IMR-90 (cell line): ENCODE data around the gene ZNF692. TPM values are rescaled to one million over a fixed set of nuclear protein-coding genes. Genes with fewer than 3 reads are reported as not detected.

Source experiments
- ATAC-seq: fragments of 200-7000 bp; cut with Tn5 transposase; 2 replicates; pipeline ENCODE4 v1.9.1; 2020; ENCODE audit warnings: low read depth, mild to moderate bottlenecking, moderate library complexity
- BruUV-seq: library from RNA; stranded (reverse); fragments of 400-500 nt; replicated peaks from 2 replicates; lab custom pipeline; 2021; lab: Mats Ljungman, UMichigan
- CTCF ChIA-PET: fragments of 300-600 bp; formaldehyde crosslinking; extraction: SDS; loops from one replicate; lab custom pipeline; 2021; ENCODE audit warnings: antibody characterized with exemption; lab: Yijun Ruan, JAX
- POLR2A ChIA-PET: fragments of 300-600 bp; sonication (Branson Sonifier 250); formaldehyde crosslinking; loops from one replicate; lab custom pipeline; 2022; ENCODE audit warnings: antibody characterized with exemption; ENCODE audit not compliant: unreplicated experiment; lab: Charles Lee
- DNase-seq: peaks from one replicate; pipeline ENCODE4 v3.0.0; 2013
- H2AFZ ChIP-seq: replicated peaks from 2 replicates; pipeline ENCODE3; 2013; ENCODE audit warnings: low read length, mild to moderate bottlenecking; ENCODE audit not compliant: poor library complexity
- H2AK5ac ChIP-seq: 2 replicates; pipeline ENCODE4 v1.6.1; 2013; ENCODE audit warnings: low read depth, low read length, inconsistent platforms
- H2AK9ac ChIP-seq: replicated peaks from 2 replicates; pipeline ENCODE3; 2013; ENCODE audit warnings: mild to moderate bottlenecking, low read depth, low read length, moderate library complexity; ENCODE audit not compliant: poor library complexity
- H2BK120ac ChIP-seq: 2 replicates; pipeline ENCODE4 v1.6.1; 2013; ENCODE audit warnings: low read depth, low read length, inconsistent platforms
- H2BK15ac ChIP-seq: 3 replicates; pipeline ENCODE4 v1.6.1; 2013; ENCODE audit warnings: low read depth, low read length, inconsistent platforms
- H2BK20ac ChIP-seq: 2 replicates; pipeline ENCODE4 v1.6.1; 2013; ENCODE audit warnings: low read depth, mild to moderate bottlenecking, inconsistent platforms, low read length, moderate library complexity
- H2BK5ac ChIP-seq: 2 replicates; pipeline ENCODE4 v1.6.1; 2013; ENCODE audit warnings: mild to moderate bottlenecking, low read depth, low read length, inconsistent platforms; ENCODE audit not compliant: poor library complexity, severe bottlenecking
- H3K14ac ChIP-seq: replicated peaks from 2 replicates; pipeline ENCODE4 v1.6.1; 2013; ENCODE audit warnings: low read depth, low read length, inconsistent platforms
- H3K18ac ChIP-seq: 2 replicates; pipeline ENCODE4 v1.6.1; 2013; ENCODE audit warnings: low read depth, low read length, control low read depth
- H3K23ac ChIP-seq: 2 replicates; pipeline ENCODE4 v1.6.1; 2013; ENCODE audit warnings: low read depth, low read length, inconsistent platforms
- H3K27ac ChIP-seq: 2 replicates; pipeline ENCODE4 v1.5.1; 2013; ENCODE audit warnings: mild to moderate bottlenecking, control low read depth, low read length; ENCODE audit not compliant: insufficient read depth
- H3K27me3 ChIP-seq: 2 replicates; pipeline ENCODE4 v1.6.1; 2013; ENCODE audit warnings: low read length; ENCODE audit not compliant: control insufficient read depth, insufficient read depth
- H3K36me3 ChIP-seq: 2 replicates; pipeline ENCODE4 v1.6.1; 2013; ENCODE audit warnings: low read length, mixed read lengths; ENCODE audit not compliant: control insufficient read depth, insufficient read depth
- H3K4ac ChIP-seq: 2 replicates; pipeline ENCODE4 v1.6.1; 2013; ENCODE audit warnings: low read depth, low read length, inconsistent platforms
- H3K4me1 ChIP-seq: 2 replicates; pipeline ENCODE4 v1.6.1; 2013; ENCODE audit warnings: low read length, mixed read lengths; ENCODE audit not compliant: control insufficient read depth, insufficient read depth
- H3K4me2 ChIP-seq: 2 replicates; pipeline ENCODE4 v1.6.1; 2013; ENCODE audit warnings: low read depth, mild to moderate bottlenecking, control low read depth, low read length, moderate library complexity
- H3K4me3 ChIP-seq: 2 replicates; pipeline ENCODE4 v1.5.1; 2013; ENCODE audit warnings: low read depth, mild to moderate bottlenecking, control low read depth, low read length, moderate library complexity; ENCODE audit not compliant: insufficient read depth
- H3K56ac ChIP-seq: 2 replicates; pipeline ENCODE4 v1.6.1; 2013; ENCODE audit warnings: low read length, inconsistent platforms; ENCODE audit not compliant: insufficient read depth; ENCODE audit errors: extremely low read depth
- H3K79me1 ChIP-seq, 2 experiments: 2 replicates each; pipeline ENCODE4 v1.6.1; 2013; ENCODE audit warnings: low read length in 2 of 2, inconsistent platforms in 1 of 2, low read depth in 1 of 2
- H3K9ac ChIP-seq: 2 replicates; pipeline ENCODE4 v1.6.1; 2013; ENCODE audit warnings: low read depth, low read length, control low read depth
- H3K9me1 ChIP-seq: 2 replicates; pipeline ENCODE4 v1.6.1; 2013; ENCODE audit warnings: low read length, inconsistent platforms; ENCODE audit not compliant: insufficient read depth
- H3K9me3 ChIP-seq: 2 replicates; pipeline ENCODE4 v1.6.1; 2013; ENCODE audit warnings: low read length; ENCODE audit not compliant: control insufficient read depth, insufficient read depth
- H4K20me1 ChIP-seq: 2 replicates; pipeline ENCODE4 v1.6.1; 2013; ENCODE audit warnings: low read length, inconsistent platforms; ENCODE audit not compliant: insufficient read depth
- H4K5ac ChIP-seq: 2 replicates; pipeline ENCODE4 v1.6.1; 2013; ENCODE audit warnings: mild to moderate bottlenecking, low read depth, low read length, control low read depth
- H4K8ac ChIP-seq, 2 experiments: 2 replicates each; pipeline ENCODE4 v1.6.1; 2013; ENCODE audit warnings: low read depth in 2 of 2, low read length in 2 of 2, control low read depth in 1 of 2, inconsistent platforms in 1 of 2
- H4K91ac ChIP-seq: 2 replicates; pipeline ENCODE4 v1.6.1; 2013; ENCODE audit warnings: low read depth, low read length, inconsistent platforms; ENCODE audit not compliant: insufficient read depth
- CEBPB ChIP-seq: IDR thresholded peaks from 2 replicates; pipeline ENCODE4 v1.6.1; 2012; ENCODE audit warnings: low read depth, low read length, improper control_type of control experiment
- CHD1 ChIP-seq: IDR thresholded peaks from 2 replicates; pipeline ENCODE4 v1.6.1; 2012; ENCODE audit warnings: low read depth, low read length, improper control_type of control experiment
- ELK1 ChIP-seq: fragments of 150-350 bp; IDR thresholded peaks from 2 replicates; pipeline ENCODE4 v1.6.1; 2016; ENCODE audit warnings: low read depth, mild to moderate bottlenecking, low read length, moderate library complexity, borderline replicate concordance
- FOS ChIP-seq: fragments of 150-350 bp; IDR thresholded peaks from 2 replicates; pipeline ENCODE4 v1.6.1; 2016; ENCODE audit warnings: low read depth, low read length
- MAFK ChIP-seq: IDR thresholded peaks from 2 replicates; pipeline ENCODE4 v1.6.1; 2012; ENCODE audit warnings: low read depth, low read length, improper control_type of control experiment
- MAZ ChIP-seq: IDR thresholded peaks from 2 replicates; pipeline ENCODE4 v1.6.1; 2012; ENCODE audit warnings: low read depth, mild to moderate bottlenecking, low read length, improper control_type of control experiment, moderate library complexity, borderline replicate concordance
- MXI1 ChIP-seq: IDR thresholded peaks from 2 replicates; pipeline ENCODE4 v1.6.1; 2012; ENCODE audit warnings: low read depth, mild to moderate bottlenecking, low read length, moderate library complexity, borderline replicate concordance
- NFE2L2 ChIP-seq: fragments of 150-350 bp; IDR thresholded peaks from 2 replicates; pipeline ENCODE4 v1.6.1; 2016; ENCODE audit warnings: low read depth, mild to moderate bottlenecking, low read length
- RAD21 ChIP-seq: IDR thresholded peaks from 2 replicates; pipeline ENCODE4 v1.6.1; 2012; ENCODE audit warnings: low read length, improper control_type of control experiment
- RCOR1 ChIP-seq: IDR thresholded peaks from 2 replicates; pipeline ENCODE4 v1.6.1; 2012; ENCODE audit warnings: mild to moderate bottlenecking, low read length, improper control_type of control experiment; ENCODE audit not compliant: insufficient replicate concordance
- RFX5 ChIP-seq: IDR thresholded peaks from 2 replicates; pipeline ENCODE4 v1.8.0; 2012; ENCODE audit warnings: low read depth, mild to moderate bottlenecking, low read length, moderate library complexity
- SMC3 ChIP-seq: fragments of 150-350 bp; IDR thresholded peaks from 2 replicates; pipeline ENCODE4 v1.6.1; 2016; ENCODE audit warnings: low read depth, mild to moderate bottlenecking, antibody characterized with exemption, low read length, moderate library complexity
- WGBS, 2 experiments: methylation state at CpG; one replicate each; pipeline versions ENCODE4 v1.1.5 to v1.1.7; 2013; ENCODE audit warnings: missing lambda C conversion rate in 2 of 2; ENCODE audit not compliant: insufficient read length in 1 of 2; ENCODE audit errors: extremely low coverage in 2 of 2; 5-methylcytosine and 5-hydroxymethylcytosine counted together
- dilution Hi-C: fragments of 300-500 bp; cut with HindIII; formaldehyde crosslinking; loops from one replicate; pipeline ENCODE4 v1.14.3; 2018; ENCODE audit warnings: low sequenced_read_pairs; ENCODE audit not compliant: unreplicated experiment
- in situ Hi-C: fragments of 300-500 bp; cut with MboI; formaldehyde crosslinking; loops from 3 replicates; pipeline ENCODE4 v1.14.3; 2019; ENCODE audit warnings: low sequenced_read_pairs, inconsistent platforms, mixed read lengths
- intact Hi-C: fragments of 100-400 bp; cut with micrococcal nuclease; formaldehyde crosslinking; loops from 2 replicates; pipeline ENCODE4 v1.10.0; 2022
- polyA plus RNA-seq, 3 experiments: library from polyadenylated mRNA; depleted of rRNA; stranded (reverse); fragments of >200 nt; gene quantifications; 2 replicates each; pipeline ENCODE4 v1.2.3, GENCODE V29; 2012; ENCODE audit warnings: low replicate concordance in 1 of 3
- total RNA-seq: library from RNA; depleted of rRNA; stranded (reverse); fragments of >200 nt; gene quantifications from 2 replicates; pipeline ENCODE4 v1.2.3, GENCODE V29; 2012
- TF ChIP-seq, protein P1 (sequence below): fragments of 150-350 bp; IDR thresholded peaks from 2 replicates; pipeline ENCODE4 v1.6.1; 2017; ENCODE audit warnings: mild to moderate bottlenecking, antibody characterized with exemption, low read length, low read depth

ZNF692 gene
- total and polyA plus RNA-seq, 2 of the 4 experiments (the other 2 are of a cell fraction), result 7.3 to 50.4 TPM

- no peak overlapping the region for H2AK5ac ChIP-seq
- H3K27me3 ChIP-seq, result no peaks in the 10 kb centered on the region
- H3K9ac ChIP-seq, result no peak overlapping the region
- H2AFZ ChIP-seq, result no peak overlapping the region
- DNase-seq (no peak), ATAC-seq (no peak)
- no peak overlapping the region for H3K18ac ChIP-seq
- H3K14ac ChIP-seq, result no peak overlapping the region
- in situ Hi-C loops, result no loop called here
- 100% methylated on average over 1 of the region's 6 CpGs; no CpG with 5 or more reads in 1 of the 2 experiments for WGBS, 2 experiments
- no peaks in the 10 kb centered on the region for H4K20me1 ChIP-seq
- dilution Hi-C loops, result no loop called here
- H2AK9ac ChIP-seq, result no peak overlapping the region
- BruUV-seq, result no TSS peak
- no peak overlapping the region for H4K8ac ChIP-seq
- no peak overlapping the region for H3K23ac ChIP-seq
- no peak overlapping the region for H2BK120ac ChIP-seq
- no peak overlapping the region for H2BK15ac ChIP-seq
- no peak overlapping the region for H4K91ac ChIP-seq
- peaks cover 23 to 41% of the 10 kb centered on the region in 2 experiments for H3K79me1 ChIP-seq
- peaks cover 13% of the 10 kb centered on the region for H3K4me1 ChIP-seq
- ChIA-PET CTCF (no interaction called here), POLR2A (no interaction called here)
- H3K4ac ChIP-seq, result no peak overlapping the region
- H3K4me2 ChIP-seq, result no peak overlapping the region
- intact Hi-C loops, result no loop called here
- H3K56ac ChIP-seq, result no peak overlapping the region
- no peak overlapping the region for H3K4me3 ChIP-seq
- TF ChIP-seq NFE2L2, result no peak
- no peak for TF ChIP-seq RFX5
- TF ChIP-seq, protein P1, sequence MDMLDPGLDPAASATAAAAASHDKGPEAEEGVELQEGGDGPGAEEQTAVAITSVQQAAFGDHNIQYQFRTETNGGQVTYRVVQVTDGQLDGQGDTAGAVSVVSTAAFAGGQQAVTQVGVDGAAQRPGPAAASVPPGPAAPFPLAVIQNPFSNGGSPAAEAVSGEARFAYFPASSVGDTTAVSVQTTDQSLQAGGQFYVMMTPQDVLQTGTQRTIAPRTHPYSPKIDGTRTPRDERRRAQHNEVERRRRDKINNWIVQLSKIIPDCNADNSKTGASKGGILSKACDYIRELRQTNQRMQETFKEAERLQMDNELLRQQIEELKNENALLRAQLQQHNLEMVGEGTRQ, result no peak
- TF ChIP-seq MXI1, result no peak
- no peak for TF ChIP-seq RCOR1
- no peak for TF ChIP-seq ELK1
- no peak for TF ChIP-seq MAZ
- TF ChIP-seq MAFK, result no peak
- TF ChIP-seq SMC3, result no peak
- TF ChIP-seq CHD1, result no peak
- no peak for TF ChIP-seq FOS
- no peak for TF ChIP-seq CEBPB
- TF ChIP-seq RAD21, result no peak
- H3K36me3 ChIP-seq, result peaks cover 24% of the 10 kb centered on the region; the same call in 1 of the 2 replicates
- H3K9me1 ChIP-seq, result peaks cover 23% of the 10 kb centered on the region; the same call in 1 of the 2 replicates
- H4K5ac ChIP-seq, result no peak overlapping the region
- no peak overlapping the region for H2BK5ac ChIP-seq
- H3K9me3 ChIP-seq, result no peaks in the 10 kb centered on the region
- H3K27ac ChIP-seq, result no peak overlapping the region
- H2BK20ac ChIP-seq, result no peak overlapping the region
Measured at GRCh38 chr1:248855580-248855979, 3.3 kb downstream of the ZNF692 start.
